Upper lobe of right lung (tissue), 1 donor: ENCODE measurements around the gene FMOD. TPM values are rescaled to one million over a fixed set of nuclear protein-coding genes. Genes with fewer than 3 reads are reported as not detected.

Experiments used
- ATAC-seq: fragments of 200-7000 bp; cut with Tn5 transposase; one replicate; pipeline ENCODE4 v1.9.1; 2020; ENCODE audit warnings: mild to moderate bottlenecking, moderate library complexity
- DNase-seq: peaks from one replicate; pipeline ENCODE4 v3.0.0-alpha.2; 2020
- H3K27ac ChIP-seq: fragments of 200-600 bp; one replicate; pipeline ENCODE4 v1.8.0; 2022
- H3K27me3 ChIP-seq: fragments of 200-600 bp; one replicate; pipeline ENCODE4 v1.8.0; 2022; ENCODE audit warnings: mild to moderate bottlenecking
- H3K36me3 ChIP-seq: fragments of 200-600 bp; one replicate; pipeline ENCODE4 v1.8.0; 2022
- H3K4me1 ChIP-seq: fragments of 200-600 bp; one replicate; pipeline ENCODE4 v1.8.0; 2022
- H3K4me3 ChIP-seq: fragments of 200-600 bp; one replicate; pipeline ENCODE4 v1.8.0; 2022; ENCODE audit warnings: mild to moderate bottlenecking
- H3K9me3 ChIP-seq: fragments of 200-600 bp; one replicate; pipeline ENCODE4 v1.8.0; 2022
- CTCF ChIP-seq: fragments of 200-600 bp; IDR thresholded peaks from one replicate; pipeline ENCODE4 v1.8.0; 2022; ENCODE audit warnings: antibody characterized with exemption
- intact Hi-C: fragments of 100-400 bp; cut with DNase I; formaldehyde crosslinking; loops from one replicate; pipeline ENCODE4 v1.11.0; 2022
- total RNA-seq: library from RNA; stranded (reverse); fragmentation: NEBNext Ultra II Directional; extraction: Animal tissue kit (Norgen Biotek cat#: 25700); gene quantifications from one replicate; pipeline ENCODE4 v1.2.1, GENCODE V29; 2021
- donor health status: DM: no; HTN: yes; CAD: no; lungs with severe emphysema.

The FMOD gene
- total RNA-seq, 1 donor from 2014 or later, result 45.1 TPM

GRCh38 chr1:203311368-203312301 lies 39.3 kb downstream of the FMOD start:
- Histone ChIP-seq H3K9me3 (no peaks in the 10 kb centered on the region), H3K36me3 (peaks cover 29% of the 10 kb centered on the region), H3K4me1 (peaks cover 39% of the 10 kb centered on the region), H3K27me3 (no peaks in the 10 kb centered on the region), H3K4me3 (no peak overlapping the region), H3K27ac (no peak overlapping the region)
- DNase-seq, result no peak
- intact Hi-C loops, result no loop called here
- no peak for ATAC-seq
- TF ChIP-seq CTCF, result no peak

GRCh38 chr1:203308923-203309331 lies 42.0 kb downstream of the FMOD start:
- ATAC-seq (no peak), DNase-seq (no peak)
- Histone ChIP-seq H3K27ac (peak overlapping the region; percentile 98), H3K4me1 (peaks cover 36% of the 10 kb centered on the region), H3K36me3 (peaks cover 29% of the 10 kb centered on the region), H3K4me3 (peak overlapping the region; percentile 98), H3K9me3 (no peaks in the 10 kb centered on the region), H3K27me3 (no peaks in the 10 kb centered on the region)
- intact Hi-C loops, result loop anchor here (5.0 kb wide), 1 partner anchor 37 kb away; no protein-coding TSS in a partner anchor
- TF ChIP-seq CTCF, result no peak

- Histone ChIP-seq H3K9me3 (no peaks in the 10 kb centered on the region), H3K4me3 (peak overlapping the region; percentile 98), H3K36me3 (peaks cover 29% of the 10 kb centered on the region), H3K27me3 (no peaks in the 10 kb centered on the region), H3K27ac (peak overlapping the region; percentile 98), H3K4me1 (peaks cover 36% of the 10 kb centered on the region)
- intact Hi-C loops, result loop anchor here (5.0 kb wide), 1 partner anchor 36 kb away; no protein-coding TSS in a partner anchor
- ATAC-seq, result no peak
- no peak for DNase-seq
- no peak for TF ChIP-seq CTCF
These were observed 42.5 kb downstream of the FMOD start for GRCh38 chr1:203308328-203308922.

GRCh38 chr1:203307641-203308126 lies 43.2 kb downstream of the FMOD start:
- Histone ChIP-seq H3K9me3 (no peaks in the 10 kb centered on the region), H3K4me3 (peak overlapping the region; percentile 98), H3K36me3 (peaks cover 29% of the 10 kb centered on the region), H3K27me3 (no peaks in the 10 kb centered on the region), H3K27ac (peak overlapping the region; percentile 98), H3K4me1 (peaks cover 36% of the 10 kb centered on the region)
- DNase-seq (no peak), ATAC-seq (no peak)
- no peak for TF ChIP-seq CTCF
- intact Hi-C loops, result loop anchor here (5.0 kb wide), 1 partner anchor 35 kb away; no protein-coding TSS in a partner anchor

- Histone ChIP-seq H3K9me3 (no peaks in the 10 kb centered on the region), H3K27me3 (no peaks in the 10 kb centered on the region), H3K4me1 (peaks cover 36% of the 10 kb centered on the region), H3K4me3 (peak overlapping the region; percentile 98), H3K27ac (peak overlapping the region; percentile 98), H3K36me3 (peaks cover 29% of the 10 kb centered on the region)
- intact Hi-C loops, result loop anchor here (5.0 kb wide), 1 partner anchor 35 kb away; no protein-coding TSS in a partner anchor
- TF ChIP-seq CTCF, result no peak
- ATAC-seq, result no peak
- DNase-seq, result peak; percentile 75
These were observed 43.9 kb downstream of the FMOD start for GRCh38 chr1:203306965-203307541.
